Measurements from ENCODE around the gene RNF144A. TPM values are rescaled to one million over a fixed set of nuclear protein-coding genes. Genes with fewer than 3 reads are reported as not detected.

The RNF144A gene
- total RNA-seq, 1 experiment from 2014 or later: 13.6 TPM

GRCh38 chr2:6928452-6928851, 11.2 kb downstream of the RNF144A start (continued):
- TF ChIP-seq FOXP4 (CRISPR knock-in tag; IDR thresholded peaks at IDR 0.05) (no peak), SMAD4 (CRISPR knock-in tag; IDR thresholded peaks at IDR 0.05) (no peak), ZNF317 (CRISPR knock-in tag; IDR thresholded peaks at IDR 0.05; ENCODE audit: borderline replicate concordance, low read depth) (no peak), USF2 (CRISPR knock-in tag; IDR thresholded peaks at IDR 0.05) (no peak), ZMAT4 (CRISPR knock-in tag; IDR thresholded peaks at IDR 0.05) (no peak), ETV6 (CRISPR knock-in tag; IDR thresholded peaks at IDR 0.05) (no peak), CDX4 (CRISPR knock-in tag; IDR thresholded peaks at IDR 0.05; ENCODE audit: borderline replicate concordance) (no peak), GTF2I (CRISPR knock-in tag; conservative IDR thresholded peaks at IDR 0.05) (no peak)
- TF ChIP-seq, protein P1, sequence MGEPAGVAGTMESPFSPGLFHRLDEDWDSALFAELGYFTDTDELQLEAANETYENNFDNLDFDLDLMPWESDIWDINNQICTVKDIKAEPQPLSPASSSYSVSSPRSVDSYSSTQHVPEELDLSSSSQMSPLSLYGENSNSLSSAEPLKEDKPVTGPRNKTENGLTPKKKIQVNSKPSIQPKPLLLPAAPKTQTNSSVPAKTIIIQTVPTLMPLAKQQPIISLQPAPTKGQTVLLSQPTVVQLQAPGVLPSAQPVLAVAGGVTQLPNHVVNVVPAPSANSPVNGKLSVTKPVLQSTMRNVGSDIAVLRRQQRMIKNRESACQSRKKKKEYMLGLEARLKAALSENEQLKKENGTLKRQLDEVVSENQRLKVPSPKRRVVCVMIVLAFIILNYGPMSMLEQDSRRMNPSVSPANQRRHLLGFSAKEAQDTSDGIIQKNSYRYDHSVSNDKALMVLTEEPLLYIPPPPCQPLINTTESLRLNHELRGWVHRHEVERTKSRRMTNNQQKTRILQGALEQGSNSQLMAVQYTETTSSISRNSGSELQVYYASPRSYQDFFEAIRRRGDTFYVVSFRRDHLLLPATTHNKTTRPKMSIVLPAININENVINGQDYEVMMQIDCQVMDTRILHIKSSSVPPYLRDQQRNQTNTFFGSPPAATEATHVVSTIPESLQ (CRISPR knock-in tag; IDR thresholded peaks at IDR 0.05): no peak

DNA sequence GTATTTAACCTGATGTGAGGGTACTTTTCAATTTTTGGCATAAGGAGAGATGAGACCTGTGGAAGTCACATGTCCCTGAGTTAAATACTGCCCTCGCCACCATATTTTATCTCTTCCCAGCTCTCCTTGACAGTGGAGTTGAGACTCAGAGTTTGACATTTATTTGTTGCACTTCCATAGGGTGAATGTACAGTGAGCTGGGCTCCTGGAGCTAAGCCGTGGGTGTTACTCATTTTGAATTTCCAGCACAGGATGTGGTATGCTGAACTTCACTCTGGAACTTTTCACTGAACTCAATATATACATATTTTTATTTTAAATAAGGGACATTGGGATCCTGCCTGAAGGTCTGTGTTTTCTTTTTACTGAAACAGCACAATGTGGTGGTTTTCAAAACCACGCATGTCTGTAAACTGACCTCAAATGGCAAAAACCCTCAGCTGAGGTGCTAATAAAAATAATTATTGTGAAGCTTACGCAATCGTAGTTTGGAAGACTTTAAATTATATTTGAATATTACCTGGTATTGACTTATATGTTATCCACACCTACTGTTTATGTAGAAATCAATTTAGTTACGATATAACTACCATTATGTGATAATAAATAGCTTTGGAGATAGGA, 12.1 kb downstream of the RNF144A start:
- POLR2A ChIA-PET: no interaction called here
- Mint-ChIP-seq H3K36me3 (peaks cover 7% of the 10 kb centered on the region), H3K9me3 (peaks cover 15% of the 10 kb centered on the region), H3K27me3 (ENCODE audit: low read depth) (no peaks in the 10 kb centered on the region), H3K4me1 (peaks cover 37% of the 10 kb centered on the region), H3K4me3 (no peak overlapping the region), H3K27ac (no peak overlapping the region)
- ATAC-seq (no peak), DNase-seq (ENCODE audit: low spot score) (no peak)
- CTCF ChIA-PET: interaction anchor here (0.9 to 1.3 kb wide), 2 partner anchors 11 to 13 kb away, joined by 3 to 6 read pairs; no protein-coding TSS in a partner anchor
- TF ChIP-seq ETV6 (CRISPR knock-in tag; IDR thresholded peaks at IDR 0.05): no peak
- no peak for TF ChIP-seq ZNF396 (CRISPR knock-in tag; IDR thresholded peaks at IDR 0.05; ENCODE audit: borderline replicate concordance)
- TF ChIP-seq CREB1 (CRISPR knock-in tag; IDR thresholded peaks at IDR 0.05): no peak

DNA sequence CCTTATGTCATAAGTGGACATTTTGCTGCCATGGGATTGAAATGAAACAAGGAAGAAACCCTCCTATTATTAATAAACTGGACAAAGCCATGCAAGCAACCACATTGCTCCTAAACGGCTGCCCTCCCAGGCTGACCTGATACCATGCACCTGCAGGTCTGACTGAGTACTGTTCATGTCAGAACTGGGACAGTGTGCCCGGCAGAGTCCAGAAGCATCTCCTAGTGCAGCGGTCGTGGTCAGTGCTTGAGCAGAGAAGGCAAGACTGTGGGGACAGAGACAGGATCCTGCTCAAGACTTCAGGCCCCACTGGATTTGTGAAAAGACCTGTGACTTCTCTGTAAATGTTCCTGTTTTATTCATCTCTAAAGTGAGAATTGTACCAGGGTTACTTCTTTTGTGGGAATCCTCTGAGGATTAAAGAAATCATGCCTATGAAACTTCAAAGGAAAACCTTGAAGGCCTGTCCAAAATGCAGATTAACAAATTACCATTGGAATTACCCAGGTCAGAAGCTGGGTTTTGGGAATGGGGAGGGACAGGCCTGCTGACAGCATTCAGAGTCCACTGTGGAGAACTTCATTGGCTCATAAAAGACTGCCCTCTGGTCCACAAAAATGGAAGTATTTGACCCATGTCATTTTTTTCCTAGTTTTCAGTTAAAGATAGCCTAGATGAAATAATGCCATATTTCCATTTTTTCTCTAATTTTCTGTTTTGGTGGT, 13.9 kb downstream of the RNF144A start:
- TF ChIP-seq NFATC4 (CRISPR knock-in tag; IDR thresholded peaks at IDR 0.05) (no peak), ZNF396 (CRISPR knock-in tag; IDR thresholded peaks at IDR 0.05; ENCODE audit: borderline replicate concordance) (no peak), NR1H2 (CRISPR knock-in tag; IDR thresholded peaks at IDR 0.05) (no peak), SP1 (CRISPR knock-in tag; conservative IDR thresholded peaks at IDR 0.05) (no peak), ATF2 (CRISPR knock-in tag; IDR thresholded peaks at IDR 0.05; ENCODE audit: borderline replicate concordance, low read depth) (no peak), ZNF671 (CRISPR knock-in tag; IDR thresholded peaks at IDR 0.05) (no peak), CDX4 (CRISPR knock-in tag; IDR thresholded peaks at IDR 0.05; ENCODE audit: borderline replicate concordance) (no peak), MYBL2 (CRISPR knock-in tag; IDR thresholded peaks at IDR 0.05) (no peak), GRHL2 (CRISPR knock-in tag; IDR thresholded peaks at IDR 0.05; ENCODE audit: insufficient replicate concordance, severe bottlenecking) (no peak)
- POLR2A ChIA-PET: no interaction called here
- ATAC-seq (peak; percentile 72), DNase-seq (ENCODE audit: low spot score) (no peak)
- Mint-ChIP-seq H3K4me1 (peaks cover 36% of the 10 kb centered on the region), H3K36me3 (peaks cover 9% of the 10 kb centered on the region), H3K9me3 (peaks cover 18% of the 10 kb centered on the region), H3K27ac (no peak overlapping the region), H3K27me3 (ENCODE audit: low read depth) (no peaks in the 10 kb centered on the region; the same call in 1 of the 2 replicates), H3K4me3 (no peak overlapping the region)
- CTCF ChIA-PET: no interaction called here
